GM13976 (cell line): ENCODE data around the gene FKBP15.

Experiments used
- DNase-seq: peaks from one replicate; pipeline ENCODE4 v3.0.0; 2012; ENCODE audit warnings: low spot score
- in situ Hi-C: fragments of 300-500 bp; cut with MboI; formaldehyde crosslinking; loops from one replicate; pipeline ENCODE4 v1.12.0; 2022; ENCODE audit warnings: low sequenced_read_pairs, mixed read lengths, inconsistent platforms; ENCODE audit not compliant: unreplicated experiment
- TF ChIP-seq, protein P1 (sequence below): IDR thresholded peaks from 2 replicates; pipeline ENCODE4 v1.5.1; 2012; ENCODE audit warnings: borderline replicate concordance, mild to moderate bottlenecking; ENCODE audit not compliant: insufficient read depth; ENCODE audit errors: extremely low read depth, missing control alignments, control extremely low read depth

FKBP15 gene

GRCh38 chr9:113163001-113163400 is 58.1 kb downstream of the FKBP15 start:
- no peak for DNase-seq
- in situ Hi-C loops: no loop called here
- TF ChIP-seq, protein P1, sequence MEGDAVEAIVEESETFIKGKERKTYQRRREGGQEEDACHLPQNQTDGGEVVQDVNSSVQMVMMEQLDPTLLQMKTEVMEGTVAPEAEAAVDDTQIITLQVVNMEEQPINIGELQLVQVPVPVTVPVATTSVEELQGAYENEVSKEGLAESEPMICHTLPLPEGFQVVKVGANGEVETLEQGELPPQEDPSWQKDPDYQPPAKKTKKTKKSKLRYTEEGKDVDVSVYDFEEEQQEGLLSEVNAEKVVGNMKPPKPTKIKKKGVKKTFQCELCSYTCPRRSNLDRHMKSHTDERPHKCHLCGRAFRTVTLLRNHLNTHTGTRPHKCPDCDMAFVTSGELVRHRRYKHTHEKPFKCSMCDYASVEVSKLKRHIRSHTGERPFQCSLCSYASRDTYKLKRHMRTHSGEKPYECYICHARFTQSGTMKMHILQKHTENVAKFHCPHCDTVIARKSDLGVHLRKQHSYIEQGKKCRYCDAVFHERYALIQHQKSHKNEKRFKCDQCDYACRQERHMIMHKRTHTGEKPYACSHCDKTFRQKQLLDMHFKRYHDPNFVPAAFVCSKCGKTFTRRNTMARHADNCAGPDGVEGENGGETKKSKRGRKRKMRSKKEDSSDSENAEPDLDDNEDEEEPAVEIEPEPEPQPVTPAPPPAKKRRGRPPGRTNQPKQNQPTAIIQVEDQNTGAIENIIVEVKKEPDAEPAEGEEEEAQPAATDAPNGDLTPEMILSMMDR: no peak

- in situ Hi-C loops: no loop called here
- DNase-seq: no peak
- TF ChIP-seq, protein P1: no peak
These were observed 60.5 kb downstream of the FKBP15 start for GRCh38 chr9:113160571-113160970.

GRCh38 chr9:113158446-113158845 is 62.6 kb downstream of the FKBP15 start:
- DNase-seq: no peak
- TF ChIP-seq, protein P1: no peak
- in situ Hi-C loops: no loop called here

- in situ Hi-C loops: no loop called here
- no peak for DNase-seq
- TF ChIP-seq, protein P1: no peak
These were observed 64.2 kb downstream of the FKBP15 start for GRCh38 chr9:113156880-113157279.

- no peak for DNase-seq
- in situ Hi-C loops: no loop called here
- TF ChIP-seq, protein P1: no peak
These were observed 65.0 kb downstream of the FKBP15 start for GRCh38 chr9:113155911-113156588.

DNA sequence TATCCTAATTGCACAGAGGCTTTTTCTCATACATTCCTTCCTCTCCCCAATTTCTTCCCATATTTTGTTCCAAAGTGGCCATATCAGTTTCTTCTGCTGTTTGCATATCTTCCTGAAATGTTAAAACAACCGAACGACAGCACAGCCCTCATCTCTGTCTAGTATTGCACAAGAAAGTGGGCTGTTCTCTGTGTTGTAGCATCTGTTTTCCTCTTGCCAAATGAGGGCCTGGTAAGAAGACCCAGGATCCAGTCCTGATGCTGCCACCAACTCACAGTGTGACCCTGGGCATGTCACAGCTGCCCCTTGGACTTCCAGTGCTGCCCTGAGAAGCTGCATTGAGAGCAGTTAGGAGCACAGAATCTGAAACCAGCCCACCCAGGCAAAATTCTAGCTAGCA is 66.1 kb downstream of the FKBP15 start:
- in situ Hi-C loops: no loop called here

More for the DNA sequence above, 66.1 kb downstream of the FKBP15 start:
- no peak for DNase-seq
- TF ChIP-seq, protein P1: no peak
